Measurements from ENCODE around the gene KRT17.

GRCh38 chr17:41664587-41665565 is 40.5 kb upstream of the KRT17 start:
- no peak for TF ChIP-seq CTCF (IDR thresholded peaks at IDR 0.05)
- TF ChIP-seq POLR2AphosphoS5 (IDR thresholded peaks at IDR 0.05; ENCODE audit: low read depth, low read length) = no peak
- no peak for TF ChIP-seq REST (IDR thresholded peaks at IDR 0.05; ENCODE audit: insufficient read depth in 1 of 2, low read depth in 2 of 2, low read length in 1 of 2)
- TF ChIP-seq SIN3A (IDR thresholded peaks at IDR 0.05; ENCODE audit: borderline replicate concordance, insufficient read depth, low read depth, low read length) = no peak

Measured in Panc1 (cell line).